Measurements from ENCODE around the gene POLD3. TPM values are rescaled to one million over a fixed set of nuclear protein-coding genes. Genes with fewer than 3 reads are reported as not detected.
"Not testable (repeated sequence)": the region's sequence is repeated elsewhere in the genome, so short reads cannot be mapped to it uniquely, and the experiment has no call there.

Gene POLD3
- total RNA-seq, 1 donor from 2014 or later = 5.6 TPM

GRCh38 chr11:74577624-74578396 lies 14.6 kb upstream of the POLD3 start:
- intact Hi-C loops (cut with DNase I) = no loop called here
- ATAC-seq (ENCODE audit: poor library complexity) (no peak), DNase-seq (no peak)

- DNase-seq (no peak), ATAC-seq (ENCODE audit: poor library complexity) (no peak)
- intact Hi-C loops (cut with DNase I) = no loop called here
Measured at GRCh38 chr11:74579577-74580270, 12.7 kb upstream of the POLD3 start.

DNA sequence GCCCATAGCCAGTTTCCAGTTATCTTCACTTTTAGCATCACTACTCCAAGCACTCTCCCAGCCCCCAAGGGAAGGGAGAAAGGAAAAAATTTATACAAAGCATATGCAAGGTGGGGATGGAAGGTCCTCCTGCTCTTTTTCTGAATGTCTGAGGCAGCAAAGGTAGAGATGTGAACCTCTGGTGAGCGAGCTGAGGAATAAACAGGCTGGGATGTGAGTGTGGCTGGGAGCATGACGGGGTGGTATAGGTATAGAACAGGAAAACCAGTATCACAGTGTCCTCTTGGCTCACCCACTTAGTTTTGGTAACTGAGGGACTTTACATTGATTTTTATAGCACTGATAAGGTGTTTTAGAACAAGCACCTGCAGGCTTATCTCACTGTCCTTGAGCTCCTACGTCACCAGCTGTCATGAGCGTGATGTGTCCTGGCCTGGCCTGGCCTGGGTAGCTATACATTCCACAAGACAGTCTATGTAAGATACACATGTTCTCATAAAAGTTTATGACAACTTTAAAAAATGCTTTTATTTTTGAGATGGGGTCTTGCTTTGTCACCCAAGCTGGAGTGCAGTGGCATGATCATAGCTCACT lies 10.3 kb upstream of the POLD3 start:
- peak; percentile 29 for ATAC-seq (ENCODE audit: poor library complexity)
- intact Hi-C loops (cut with DNase I) = no loop called here
- DNase-seq = no peak

DNA sequence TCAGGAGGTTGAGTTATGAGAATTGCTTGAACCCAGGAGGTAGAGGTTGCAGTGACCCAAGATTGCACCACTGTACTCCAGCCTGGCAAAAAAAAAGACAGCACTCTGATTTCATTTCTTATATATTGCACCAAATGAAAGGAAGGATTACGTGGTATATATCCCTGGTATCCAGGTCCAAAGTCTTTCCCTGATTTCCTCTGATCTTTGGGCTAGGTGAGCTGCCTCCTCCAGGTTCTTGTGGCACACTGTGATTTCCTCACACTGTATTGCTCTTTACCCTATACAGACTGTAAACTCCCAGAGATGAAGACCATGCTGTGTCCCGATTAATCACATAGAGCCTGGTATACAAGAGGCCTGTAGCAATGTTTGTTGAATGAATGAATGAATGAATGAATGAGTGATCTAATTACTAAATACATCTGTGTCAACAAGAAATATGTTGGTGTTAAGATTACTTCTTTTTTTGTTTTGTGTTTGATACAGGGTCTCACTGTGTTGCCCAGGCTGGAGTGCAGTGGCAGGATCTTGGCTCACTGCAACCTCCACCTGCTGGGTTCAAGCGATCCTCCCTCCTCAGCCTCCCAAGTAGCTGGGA lies 9.3 kb upstream of the POLD3 start:
- ATAC-seq (ENCODE audit: poor library complexity) (no peak), DNase-seq (no peak)
- intact Hi-C loops (cut with DNase I) = no loop called here

DNA sequence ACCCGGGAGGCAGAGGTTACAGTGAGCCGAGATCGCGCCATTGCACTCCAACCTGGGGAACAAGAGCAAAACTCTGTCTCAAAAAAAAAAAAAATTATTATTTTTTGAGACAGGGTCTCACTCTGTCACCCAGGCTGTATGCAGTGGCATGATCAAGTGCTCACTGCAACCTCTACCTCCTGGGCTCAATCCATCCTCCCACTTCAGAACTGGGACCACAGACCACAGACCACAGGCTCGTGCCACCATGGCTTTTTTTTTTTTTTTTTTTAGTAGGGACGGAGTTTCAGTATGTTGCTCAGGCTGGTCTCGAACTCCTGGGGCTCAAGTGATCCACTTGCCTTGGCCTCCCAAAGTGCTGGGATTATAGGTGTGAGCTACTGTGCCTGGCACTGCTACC lies 1.9 kb upstream of the POLD3 start:
- ATAC-seq (ENCODE audit: poor library complexity); DNase-seq; intact Hi-C loops (cut with DNase I): not testable (repeated sequence)

DNA sequence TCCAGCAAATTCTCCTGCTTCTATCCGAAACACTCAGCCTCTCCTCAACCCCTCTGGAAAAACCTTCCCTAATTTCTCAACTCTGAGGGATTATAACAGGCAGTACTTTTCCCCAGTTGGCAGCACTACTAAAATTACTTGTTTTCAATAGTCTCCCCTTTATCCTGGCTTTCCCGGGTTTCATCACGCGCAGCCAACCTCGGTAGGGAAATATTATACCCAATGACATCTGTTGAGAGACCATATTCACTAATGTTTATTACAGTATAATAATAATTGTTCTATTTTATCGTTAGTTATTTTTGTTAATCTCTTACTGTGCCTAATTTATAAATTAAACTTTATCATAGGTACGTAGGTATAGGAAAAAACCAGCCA lies 330 bp upstream of the POLD3 start:
- DNase-seq (no peak), ATAC-seq (ENCODE audit: poor library complexity) (peak; percentile 41)
- intact Hi-C loops (cut with DNase I) = no loop called here

GRCh38 chr11:74593463-74593862 lies 1.1 kb downstream of the POLD3 start:
- ATAC-seq (ENCODE audit: poor library complexity) = no peak

DNA sequence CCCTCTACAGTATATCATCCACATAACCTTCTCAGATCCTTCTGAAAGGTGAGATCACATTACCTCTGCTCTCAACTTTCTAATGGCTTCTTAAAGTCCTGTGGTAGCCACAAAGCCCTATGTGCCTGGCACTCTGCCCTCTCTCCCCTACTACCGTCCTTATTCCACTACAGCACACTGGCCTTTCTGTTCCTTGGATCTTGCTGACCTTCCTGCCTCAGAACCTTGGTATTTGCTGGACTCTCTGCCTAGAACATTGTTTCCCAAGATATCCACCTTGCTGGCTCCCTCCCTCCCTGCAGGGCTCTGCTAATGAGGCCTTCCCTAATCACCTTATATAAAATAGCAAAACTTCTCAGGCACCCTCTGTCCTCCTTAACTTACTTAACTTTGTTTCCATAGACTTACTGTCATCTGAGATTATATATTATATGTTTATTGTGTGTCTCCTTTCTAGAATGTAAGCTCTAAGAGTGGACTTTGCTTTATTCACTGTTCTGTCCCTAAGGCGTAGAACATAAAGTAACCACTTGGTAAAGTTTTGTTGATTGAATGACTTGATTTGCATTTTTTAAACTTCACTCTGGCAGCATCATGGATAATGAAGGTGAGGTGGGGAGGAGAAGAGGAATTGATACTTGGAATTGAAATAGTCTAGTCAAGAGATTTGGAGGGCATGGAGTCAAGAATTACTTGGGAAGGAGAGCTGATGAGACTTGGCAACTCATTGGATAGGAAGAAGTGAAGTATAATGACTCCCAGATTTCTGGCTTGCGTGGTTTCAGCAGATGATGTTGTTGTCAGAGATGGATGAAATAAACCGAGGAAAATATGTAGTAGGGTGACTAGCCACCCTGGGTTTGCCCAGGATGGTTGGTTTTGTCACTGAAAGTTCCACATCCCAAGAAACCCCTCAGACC lies 10.5 kb downstream of the POLD3 start:
- no peak for DNase-seq
- intact Hi-C loops (cut with DNase I) = no loop called here
- ATAC-seq (ENCODE audit: poor library complexity) = no peak

More at GRCh38 chr11:74593463-74593862, 1.1 kb downstream of the POLD3 start:
- intact Hi-C loops (cut with DNase I) = no loop called here
- DNase-seq = no peak

DNA sequence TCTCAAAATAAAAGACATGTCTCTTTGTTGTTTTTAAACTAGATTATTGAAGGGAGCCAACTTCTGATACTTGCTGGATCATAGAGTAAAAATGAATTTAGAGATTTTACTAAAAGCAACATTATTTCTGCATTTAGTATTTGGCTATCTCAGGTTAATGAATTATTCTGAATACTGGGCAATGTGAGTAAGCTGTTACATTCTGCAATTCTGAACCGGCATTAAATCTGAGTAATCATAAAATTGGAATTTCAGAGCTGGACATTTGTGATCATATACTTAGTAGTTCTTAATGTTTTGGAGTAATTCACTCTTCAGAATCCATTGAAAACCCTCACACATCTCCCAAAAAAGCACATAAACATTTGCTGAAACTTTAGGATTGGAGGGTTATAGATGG lies 11.5 kb downstream of the POLD3 start:
- DNase-seq (no peak), ATAC-seq (ENCODE audit: poor library complexity) (no peak)
- intact Hi-C loops (cut with DNase I) = no loop called here

- no peak for DNase-seq
- ATAC-seq (ENCODE audit: poor library complexity) = no peak
- intact Hi-C loops (cut with DNase I) = no loop called here
Measured at GRCh38 chr11:74604311-74604710, 11.9 kb downstream of the POLD3 start.

DNA sequence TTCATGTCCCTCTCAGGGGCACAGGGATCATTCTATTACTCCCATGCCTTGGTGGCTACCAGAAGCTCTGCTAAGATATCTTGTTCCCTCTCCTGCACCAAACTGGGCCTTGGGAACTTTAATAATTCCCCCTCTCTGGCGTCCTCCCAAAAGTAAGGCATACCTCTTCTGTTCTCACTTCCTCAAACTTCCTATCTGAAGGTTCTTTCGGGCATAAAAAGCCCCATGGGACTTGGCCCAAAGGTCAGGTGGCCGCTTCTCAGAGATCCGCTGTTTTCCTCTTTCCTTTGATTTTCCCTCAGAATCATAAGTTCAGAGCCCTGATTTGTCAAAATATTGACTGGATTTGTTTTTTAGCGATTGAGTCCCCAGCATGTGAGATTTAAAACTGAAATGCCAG lies 13.0 kb downstream of the POLD3 start:
- DNase-seq (no peak), ATAC-seq (ENCODE audit: poor library complexity) (no peak)
- intact Hi-C loops (cut with DNase I) = no loop called here

- DNase-seq = no peak
- intact Hi-C loops (cut with DNase I) = no loop called here
- ATAC-seq (ENCODE audit: poor library complexity) = no peak
Measured at GRCh38 chr11:74608431-74608830, 16.0 kb downstream of the POLD3 start.

- DNase-seq = no peak
- intact Hi-C loops (cut with DNase I) = no loop called here
- peak; percentile 43 for ATAC-seq (ENCODE audit: poor library complexity)
Measured at GRCh38 chr11:74611369-74611861, 19.0 kb downstream of the POLD3 start.

DNA sequence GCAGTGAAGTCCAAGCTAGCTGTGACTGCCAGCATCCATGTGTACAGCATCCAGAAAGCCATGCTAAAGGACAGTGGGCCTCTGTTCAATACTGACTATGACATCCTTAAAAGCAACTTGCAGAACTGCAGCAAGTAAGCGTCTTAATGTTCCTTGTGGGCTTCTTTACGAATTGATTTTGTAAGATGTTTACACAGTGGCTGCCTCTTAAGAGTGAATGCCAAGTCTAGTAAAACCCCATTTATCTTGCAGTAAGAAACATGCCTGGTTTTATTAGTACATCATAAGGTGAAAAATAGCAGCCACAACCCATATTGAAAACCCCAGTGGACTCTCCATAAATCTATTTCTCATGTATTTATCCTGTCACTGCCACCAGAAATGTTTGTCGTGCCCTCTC lies 20.5 kb downstream of the POLD3 start:
- ATAC-seq (ENCODE audit: poor library complexity) = no peak
- intact Hi-C loops (cut with DNase I) = no loop called here

GRCh38 chr11:74615311-74615710 lies 22.9 kb downstream of the POLD3 start:
- intact Hi-C loops (cut with DNase I) = no loop called here
- DNase-seq (no peak), ATAC-seq (ENCODE audit: poor library complexity) (peak; percentile 38)

More for the DNA sequence above, 20.5 kb downstream of the POLD3 start:
- no peak for DNase-seq

DNA sequence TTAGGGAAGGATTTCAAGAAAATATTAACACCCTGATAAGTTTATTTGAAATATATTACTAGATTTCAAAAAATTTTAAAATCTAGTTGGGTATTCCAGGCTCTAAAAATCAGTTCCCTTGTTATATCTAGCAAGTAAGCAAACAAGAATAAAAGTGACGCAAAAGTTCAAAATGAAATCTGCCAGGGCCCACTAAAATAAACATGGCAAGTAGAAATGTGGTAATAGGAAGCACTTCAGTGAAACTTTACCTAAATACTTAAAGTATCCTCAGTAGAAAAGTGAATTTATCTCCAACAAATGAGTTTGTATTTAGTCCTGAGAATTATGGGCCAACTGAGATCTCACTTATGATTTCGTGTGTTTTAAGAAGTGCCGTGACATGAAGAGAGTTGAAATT lies 23.6 kb downstream of the POLD3 start:
- intact Hi-C loops (cut with DNase I) = no loop called here
- no peak for ATAC-seq (ENCODE audit: poor library complexity)
- no peak for DNase-seq

- ATAC-seq (ENCODE audit: poor library complexity) = no peak
- intact Hi-C loops (cut with DNase I) = no loop called here
- no peak for DNase-seq
Measured at GRCh38 chr11:74620531-74620930, 28.1 kb downstream of the POLD3 start.

DNA sequence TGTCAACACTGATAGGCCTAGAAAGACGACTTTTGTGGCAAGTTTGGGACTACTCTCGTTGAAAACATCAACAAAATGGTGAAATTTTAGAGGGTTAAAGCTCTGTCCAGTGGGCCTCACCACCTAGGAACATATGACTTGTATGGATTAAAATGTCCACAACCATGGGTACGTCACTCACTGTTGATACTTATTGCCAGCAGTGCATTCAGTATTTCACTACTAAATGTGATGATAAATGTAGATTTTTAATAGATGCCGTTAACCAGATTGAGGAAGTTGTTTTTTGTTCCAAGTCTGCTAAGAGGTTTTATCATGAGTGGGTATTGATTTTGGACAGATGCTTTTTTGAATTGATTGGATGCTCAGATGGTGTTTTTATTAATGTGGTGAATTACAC lies 33.7 kb downstream of the POLD3 start:
- intact Hi-C loops (cut with DNase I) = no loop called here
- ATAC-seq (ENCODE audit: poor library complexity) (no peak), DNase-seq (no peak)
